Heart right ventricle (tissue), 16 donors: Measurements from ENCODE around the gene KCNA10. TPM values are rescaled to one million over a fixed set of nuclear protein-coding genes. Genes with fewer than 3 reads are reported as not detected.

ENCODE experiments used
- ATAC-seq, 8 donors: fragments of 200-7000 bp; cut with Tn5 transposase; one replicate each; pipeline ENCODE4 v1.9.1; 2020; ENCODE audit warnings: mild to moderate bottlenecking in 8 of 8, moderate library complexity in 8 of 8, moderate number of reproducible peaks in 1 of 8
- DNase-seq, 2 donors: peaks; one replicate each; pipeline ENCODE4 v3.0.0-alpha.2; 2020
- H3K27ac ChIP-seq, 10 donors: fragments of 200-600 bp; sonication (generic) in 2 of 10; one replicate each; pipeline versions ENCODE4 v1.5.0 to v1.8.0; 2020 to 2022; ENCODE audit warnings: mild to moderate bottlenecking in 3 of 10
- H3K27me3 ChIP-seq, 7 donors: fragments of 200-600 bp; one replicate each; pipeline ENCODE4 v1.8.0; 2021 to 2022; ENCODE audit warnings: mild to moderate bottlenecking in 2 of 7
- H3K36me3 ChIP-seq, 9 donors: fragments of 200-600 bp; sonication (generic) in 1 of 9; one replicate each; pipeline versions ENCODE4 v1.5.0 to v1.8.0; 2020 to 2022; ENCODE audit warnings: mild to moderate bottlenecking in 2 of 9
- H3K4me1 ChIP-seq, 9 donors: fragments of 200-600 bp; sonication (generic) in 1 of 9; one replicate each; pipeline versions ENCODE4 v1.5.0 to v1.8.0; 2020 to 2022; ENCODE audit warnings: mild to moderate bottlenecking in 4 of 9
- H3K4me3 ChIP-seq, 10 donors: fragments of 200-600 bp; sonication (generic) in 2 of 10; one replicate each; pipeline versions ENCODE4 v1.5.0 to v1.8.0; 2020 to 2022; ENCODE audit warnings: mild to moderate bottlenecking in 7 of 10, moderate library complexity in 2 of 10
- H3K9me3 ChIP-seq, 11 donors: fragments of 200-600 bp in 10 of 11; sonication (generic) in 2 of 11; one replicate each; pipeline versions ENCODE4 v1.5.0 to v1.8.0; 2013 to 2022; ENCODE audit warnings: mild to moderate bottlenecking in 2 of 11, control low read depth in 1 of 11, moderate library complexity in 1 of 11
- WGBS, 2 donors: extraction: QIAGEN DNeasy Blood & Tissue Kit; methylation state at CpG; one replicate each; pipeline ENCODE4 v1.1.7; 2013; ENCODE audit warnings: inconsistent platforms in 1 of 2; 5-methylcytosine and 5-hydroxymethylcytosine counted together
- intact Hi-C, 10 donors: fragments of 100-400 bp; cut with DNase I; formaldehyde crosslinking; loops; one replicate each; pipeline versions ENCODE4 v1.11.1 to v1.14.2; 2022
- polyA plus RNA-seq, 2 donors: library from polyadenylated mRNA; stranded (reverse); fragments of 200-250 nt; gene quantifications; one replicate each; pipeline ENCODE4 v1.2.3, GENCODE V29; 2013
- total RNA-seq, 10 donors: library from RNA; stranded (reverse); fragmentation: NEBNext Ultra II Directional in 3 of 10; extraction: Animal tissue kit (Norgen Biotek cat#: 25700) in 3 of 10; gene quantifications; one replicate each; pipeline versions ENCODE4 v1.2.1 to v1.2.4, GENCODE V29; 2021 to 2023
- TF ChIP-seq, protein P1 (sequence below), 9 donors: fragments of 200-600 bp; sonication (generic) in 2 of 9; IDR thresholded peaks; one replicate each; pipeline versions ENCODE4 v1.5.0 to v1.8.0; 2021 to 2022; ENCODE audit warnings: antibody characterized with exemption in 9 of 9, mild to moderate bottlenecking in 5 of 9, moderate library complexity in 1 of 9
- donor health status: Arrhythmogenic right ventricular cardiomyopathy.
- donor health status: ischemic (EF 13 %, LVEDD 7.1; RV severe dilation, severe dysfunction).
- donor health status: healthy with polysubstance abuse.
- donor health status: DM: no; HTN: yes; CAD: no.
- donor health status: DM: no; HTN: no; CAD: no.
- donor health status: ischemic (EF 25% LVEDD 6.9; RV normal size, moderate dysfunction).
- donor health status: ischemic (EF 25% LVEDD 5.7; RV mildly dilated, moderate dysfunction).
- donor health status: healthy.
- donor health status: DM: yes; HTN: yes; CAD: no.
- donor health status: Ischemic cardiomyopathy.
- donor health status: ischemic (EF 35%, LVEDD 5.7; RV mildly dilated, moderate dysfunction).
- donor health status: nonischemic (EF 11% LVEDD 7.7; RV severe dilation, severe dysfunction).
- donor health status: DM: yes; HTN: yes; CAD: no.
- donor health status: PGD.
- donor health status: ischemic (EF 29% LVEDD 5.4; RV normal size, mild dysfunction).
- donor health status: nonischemic (EF 23%, LVEDD 6.1; RV moderate dilation, normal function).

Gene KCNA10
- total and polyA plus RNA-seq, 12 donors, result not detected

DNA sequence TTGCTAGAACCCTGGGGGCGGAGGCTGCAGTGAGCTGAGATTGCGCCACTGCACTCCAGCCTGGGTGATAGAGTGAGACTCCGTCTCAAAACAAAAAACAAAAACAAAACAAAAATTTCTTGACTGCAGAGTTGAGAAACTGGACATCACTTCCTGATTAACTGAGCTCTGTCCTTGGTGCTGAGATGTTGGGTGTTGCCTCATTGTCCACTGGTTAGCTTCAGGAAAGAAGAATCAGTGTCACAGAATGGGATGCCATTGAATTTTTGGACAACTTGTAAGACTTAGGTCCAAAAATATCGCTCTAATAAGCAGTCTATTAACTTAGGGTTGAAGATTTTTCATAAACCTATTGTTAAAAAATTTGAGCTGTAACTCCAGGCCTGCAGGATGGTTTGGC is 23.8 kb upstream of the KCNA10 start:
- intact Hi-C loops, result no loop called here
- 48 to 49% methylated on average over 4 of the region's 4 CpGs for WGBS, 2 donors
- TF ChIP-seq, protein P1, sequence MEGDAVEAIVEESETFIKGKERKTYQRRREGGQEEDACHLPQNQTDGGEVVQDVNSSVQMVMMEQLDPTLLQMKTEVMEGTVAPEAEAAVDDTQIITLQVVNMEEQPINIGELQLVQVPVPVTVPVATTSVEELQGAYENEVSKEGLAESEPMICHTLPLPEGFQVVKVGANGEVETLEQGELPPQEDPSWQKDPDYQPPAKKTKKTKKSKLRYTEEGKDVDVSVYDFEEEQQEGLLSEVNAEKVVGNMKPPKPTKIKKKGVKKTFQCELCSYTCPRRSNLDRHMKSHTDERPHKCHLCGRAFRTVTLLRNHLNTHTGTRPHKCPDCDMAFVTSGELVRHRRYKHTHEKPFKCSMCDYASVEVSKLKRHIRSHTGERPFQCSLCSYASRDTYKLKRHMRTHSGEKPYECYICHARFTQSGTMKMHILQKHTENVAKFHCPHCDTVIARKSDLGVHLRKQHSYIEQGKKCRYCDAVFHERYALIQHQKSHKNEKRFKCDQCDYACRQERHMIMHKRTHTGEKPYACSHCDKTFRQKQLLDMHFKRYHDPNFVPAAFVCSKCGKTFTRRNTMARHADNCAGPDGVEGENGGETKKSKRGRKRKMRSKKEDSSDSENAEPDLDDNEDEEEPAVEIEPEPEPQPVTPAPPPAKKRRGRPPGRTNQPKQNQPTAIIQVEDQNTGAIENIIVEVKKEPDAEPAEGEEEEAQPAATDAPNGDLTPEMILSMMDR (IDR thresholded peaks at IDR 0.05), result no peak
- DNase-seq, result no peak
- peaks cover 0 to 32% (median 17%) of the 10 kb centered on the region in 7 donors for H3K27me3 ChIP-seq
- H3K36me3 ChIP-seq, result no peaks in the 10 kb centered on the region
- ATAC-seq, result no peak
- H3K4me1 ChIP-seq, result no peaks in the 10 kb centered on the region
- no peaks in the 10 kb centered on the region for H3K9me3 ChIP-seq
- H3K4me3 ChIP-seq, result no peak overlapping the region
- H3K27ac ChIP-seq, result no peak overlapping the region

DNA sequence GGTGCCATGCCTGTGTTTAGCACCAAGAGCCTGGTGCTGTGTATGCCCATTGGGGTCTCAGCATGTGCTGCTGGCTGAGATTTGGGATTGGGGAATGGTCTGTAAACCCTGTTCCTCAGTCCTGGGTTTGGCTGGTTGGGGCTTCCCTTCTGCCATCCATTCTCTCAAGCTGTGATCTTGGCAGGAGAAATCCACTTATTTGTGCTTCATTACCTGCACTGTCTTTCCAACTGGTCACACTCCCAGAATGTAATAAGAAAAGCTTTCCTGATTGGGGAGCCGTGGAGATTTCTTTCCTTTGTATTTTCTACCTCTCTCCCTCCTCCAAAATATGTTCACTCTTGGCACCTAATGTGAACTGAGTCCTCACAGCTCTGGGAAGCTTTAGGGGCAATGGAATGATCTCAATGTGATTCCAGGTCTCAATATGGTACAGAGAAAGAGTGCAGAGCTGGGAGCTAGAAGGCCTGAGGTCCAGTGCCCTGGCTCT is 23.0 kb upstream of the KCNA10 start:
- H3K4me1 ChIP-seq, result no peaks in the 10 kb centered on the region
- intact Hi-C loops, result no loop called here
- ATAC-seq, result no peak
- no peak for DNase-seq
- H3K27me3 ChIP-seq, result peaks cover 0 to 31% (median 17%) of the 10 kb centered on the region in 7 donors
- no peak overlapping the region for H3K4me3 ChIP-seq
- WGBS, 2 donors, result 0 to 26% methylated on average over 1 of the region's 1 CpG
- no peaks in the 10 kb centered on the region for H3K9me3 ChIP-seq
- H3K27ac ChIP-seq, result no peak overlapping the region
- no peaks in the 10 kb centered on the region for H3K36me3 ChIP-seq
- TF ChIP-seq, protein P1 (IDR thresholded peaks at IDR 0.05), result no peak

DNA sequence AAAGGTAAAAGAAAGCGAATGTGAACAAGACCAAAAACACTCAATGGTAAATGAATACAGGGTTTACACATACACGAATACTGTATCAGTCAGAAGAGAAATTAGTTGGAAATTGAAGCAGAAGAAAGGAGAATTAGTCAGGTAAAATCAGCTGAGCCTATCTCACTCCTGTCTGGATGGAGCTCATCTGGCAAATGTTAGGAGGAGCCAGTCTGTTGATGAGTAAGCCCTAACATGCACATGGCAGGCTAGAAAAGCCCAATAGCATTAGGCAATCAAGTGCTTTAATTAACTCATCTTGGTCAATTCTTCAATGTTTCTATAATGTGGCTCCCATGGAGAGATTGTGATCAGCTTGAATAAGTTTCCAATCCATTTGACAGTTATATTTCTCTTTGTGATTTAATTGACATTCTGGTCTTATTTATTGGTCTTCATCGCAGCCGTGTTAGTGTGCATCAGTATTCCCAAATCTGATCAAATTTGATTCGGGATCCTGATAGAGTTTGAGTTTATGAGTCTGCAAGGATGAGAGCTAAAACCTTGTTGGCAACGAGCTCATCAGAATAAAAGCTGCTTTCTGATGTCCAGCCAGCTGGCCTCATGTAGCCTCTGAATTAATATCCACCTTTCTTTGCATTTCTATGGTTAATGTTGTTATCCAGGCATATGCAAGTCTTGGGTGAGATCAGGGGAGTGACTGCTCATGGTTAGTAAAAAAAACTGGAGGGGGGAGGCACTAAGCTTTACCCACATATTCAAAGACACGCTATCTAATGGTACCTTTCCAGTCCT is 22.1 kb upstream of the KCNA10 start:
- 49 to 55% methylated on average over 7 of the region's 7 CpGs for WGBS, 2 donors
- Histone ChIP-seq H3K36me3 (no peaks in the 10 kb centered on the region), H3K27ac (no peak overlapping the region), H3K4me3 (no peak overlapping the region), H3K27me3 (peaks cover 0 to 26% (median 17%) of the 10 kb centered on the region in 7 donors), H3K4me1 (no peaks in the 10 kb centered on the region), H3K9me3 (no peaks in the 10 kb centered on the region)
- TF ChIP-seq, protein P1 (IDR thresholded peaks at IDR 0.05), result no peak
- intact Hi-C loops, result no loop called here
- ATAC-seq (no peak), DNase-seq (no peak)

DNA sequence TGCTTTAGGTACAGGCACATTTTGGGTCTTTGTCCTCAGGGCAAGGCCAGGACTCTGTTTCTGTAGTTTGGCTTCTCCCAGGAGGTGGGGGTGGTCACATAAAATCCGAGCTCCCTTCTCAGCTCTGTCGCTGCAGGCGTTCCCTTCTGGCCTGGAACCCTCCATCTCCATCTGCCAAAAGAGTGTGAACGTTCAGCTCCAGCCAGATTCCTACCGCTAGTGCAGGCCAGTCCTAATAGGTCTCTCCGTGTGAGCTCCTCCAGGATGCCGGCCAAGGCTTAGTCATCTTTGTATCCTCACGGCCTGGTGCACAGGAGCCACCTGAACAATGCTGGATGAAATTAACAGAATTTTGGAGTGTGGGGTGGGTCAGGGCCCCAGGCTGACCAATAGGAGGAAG is 19.9 kb upstream of the KCNA10 start:
- H3K4me1 ChIP-seq, result no peaks in the 10 kb centered on the region
- no peak overlapping the region for H3K4me3 ChIP-seq
- intact Hi-C loops, result loop anchor here in 1 of 10 donors (10.0 kb wide), 1 partner anchor 236 kb away; no protein-coding TSS in a partner anchor
- DNase-seq (no peak), ATAC-seq (no peak)
- TF ChIP-seq, protein P1 (IDR thresholded peaks at IDR 0.05), result no peak
- H3K36me3 ChIP-seq, result no peaks in the 10 kb centered on the region
- H3K27me3 ChIP-seq, result peaks cover 0 to 24% (median 17%) of the 10 kb centered on the region in 7 donors
- H3K27ac ChIP-seq, result no peak overlapping the region
- 62 to 69% methylated on average over 8 of the region's 8 CpGs for WGBS, 2 donors
- no peaks in the 10 kb centered on the region for H3K9me3 ChIP-seq
